Activated CD8-positive, alpha-beta memory T cell treated with anti-CD3 and anti-CD28 coated beads for 1 hour (primary cell): ENCODE results near the gene TCERG1L.
"Not testable (repeated sequence)": the region's sequence is repeated elsewhere in the genome, so short reads cannot be mapped to it uniquely, and the experiment has no call there.

Source experiments
- DNase-seq, 2 donors: peaks; one replicate each; pipeline ENCODE4 v3.0.0-alpha.2; 2020; ENCODE audit warnings: low read depth in 1 of 2; ENCODE audit errors: extremely low read depth in 1 of 2

TCERG1L gene

DNA sequence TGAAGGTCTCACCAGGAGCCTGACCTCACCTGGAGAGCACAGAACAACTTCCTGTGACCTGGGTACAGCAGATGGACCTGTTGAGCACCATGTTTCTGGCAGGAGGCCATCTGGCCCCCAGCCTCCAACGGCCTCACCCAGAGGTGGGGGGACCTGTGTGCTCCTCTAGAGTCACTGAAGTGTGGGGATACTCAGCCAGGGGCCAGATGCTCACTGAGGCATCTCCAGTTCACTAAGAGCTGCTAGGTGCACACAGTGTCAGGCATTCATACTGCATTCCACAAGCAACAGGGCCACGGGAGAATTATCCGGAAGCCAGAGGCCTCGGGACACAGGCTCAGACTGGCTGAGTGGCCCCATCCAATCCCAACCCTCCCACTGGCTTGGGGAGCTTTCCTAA lies 161.4 kb downstream of the TCERG1L start:
- DNase-seq: no peak

DNA sequence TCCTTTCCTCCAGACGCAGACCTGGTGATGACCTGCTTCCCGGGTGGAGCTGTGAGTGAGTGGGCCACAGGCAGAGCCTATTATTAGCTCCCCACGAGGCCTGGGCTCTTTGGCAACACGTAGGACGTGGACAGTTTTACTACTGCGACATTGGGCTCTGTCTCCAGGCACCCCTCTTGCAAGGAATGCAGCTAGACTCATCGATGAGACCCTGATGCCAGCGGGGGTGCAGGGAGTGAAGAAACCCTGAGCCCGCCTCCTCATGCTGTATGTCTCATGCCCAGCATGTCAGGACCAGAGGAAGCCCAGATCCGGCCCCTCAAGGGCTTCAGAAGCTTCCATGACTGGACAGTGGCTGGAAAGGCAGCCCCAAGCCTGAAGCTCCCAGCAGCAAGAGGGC lies 161.9 kb downstream of the TCERG1L start:
- DNase-seq: no peak

DNA sequence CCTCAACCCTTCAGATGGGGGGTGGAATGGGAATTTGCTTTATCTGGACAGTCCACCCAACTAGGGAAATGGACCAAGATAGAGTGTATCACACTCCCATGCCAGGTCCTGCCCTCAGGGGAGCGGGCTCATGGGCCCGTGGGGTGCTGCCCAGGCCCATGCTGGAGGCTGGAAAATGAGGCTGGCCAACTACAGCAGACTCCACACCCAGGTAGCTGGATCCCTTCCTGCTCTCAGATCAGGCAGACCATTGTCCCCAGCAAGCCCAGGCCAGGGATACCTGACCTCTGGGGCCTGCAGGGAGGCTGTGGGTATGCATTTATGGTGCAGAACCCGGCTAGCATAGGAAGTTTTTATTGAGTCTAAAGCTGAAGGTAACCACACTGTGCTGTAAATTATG lies 162.4 kb downstream of the TCERG1L start:
- no peak for DNase-seq

DNA sequence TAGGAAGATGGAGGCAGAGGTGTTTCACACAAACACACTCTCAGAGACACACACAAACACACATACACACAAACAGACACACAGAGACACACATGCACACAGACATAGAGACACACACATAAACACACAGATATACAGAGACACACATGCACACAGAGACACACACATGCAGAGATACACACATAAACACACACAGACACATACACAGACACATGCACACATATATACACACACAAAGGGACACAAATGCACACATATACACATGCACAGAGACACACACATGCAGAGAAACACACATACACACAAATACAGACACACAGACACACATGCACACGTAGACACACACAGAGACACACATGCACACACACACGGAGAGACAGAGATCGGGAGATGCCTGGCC lies 163.3 kb downstream of the TCERG1L start:
- no peak for DNase-seq

- DNase-seq: no peak
These were observed 164.1 kb downstream of the TCERG1L start for GRCh38 chr10:131147301-131147975.

DNA sequence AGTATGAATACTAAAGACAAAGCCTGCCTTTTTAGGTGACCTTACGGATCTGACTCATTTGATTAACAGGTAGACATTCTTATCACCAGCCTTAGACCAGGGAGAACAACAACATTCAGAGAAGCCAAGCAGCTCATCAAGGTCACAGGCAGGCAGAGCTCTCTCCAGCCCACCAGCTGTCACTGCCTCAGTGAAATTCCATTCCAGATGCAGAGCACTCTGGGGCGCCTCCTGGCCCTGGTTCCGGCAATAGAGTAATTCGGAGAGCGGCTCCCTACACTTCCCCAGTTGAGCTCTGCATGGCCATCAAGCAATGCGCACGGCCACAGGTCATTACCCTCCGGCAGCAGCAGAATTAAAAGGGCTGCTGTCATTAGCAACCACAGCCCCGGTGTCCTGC lies 164.7 kb downstream of the TCERG1L start:
- no peak for DNase-seq

DNA sequence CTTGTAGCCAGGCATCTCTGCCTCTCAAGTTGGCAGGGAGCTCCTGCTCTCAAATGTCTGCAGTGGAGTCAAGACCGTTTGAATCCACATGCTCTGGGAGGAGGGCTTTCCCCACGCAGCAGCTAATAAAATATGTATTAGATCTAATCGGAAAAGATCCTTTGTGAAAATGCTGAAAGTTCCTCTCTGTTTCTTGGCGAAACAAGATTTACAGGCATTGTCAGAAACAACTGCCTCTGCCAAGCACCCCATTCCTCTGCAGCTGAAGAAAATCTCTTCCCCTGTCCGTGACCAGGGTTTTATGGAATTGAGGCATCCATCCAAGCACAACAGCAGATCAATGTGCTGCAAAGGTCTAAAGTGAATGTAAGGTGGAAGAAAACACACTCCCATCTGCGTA lies 165.8 kb downstream of the TCERG1L start:
- DNase-seq: no peak

- no peak for DNase-seq
These were observed 166.7 kb downstream of the TCERG1L start for GRCh38 chr10:131144711-131145375.

- no peak for DNase-seq
These were observed 167.3 kb downstream of the TCERG1L start for GRCh38 chr10:131144196-131144595.

DNA sequence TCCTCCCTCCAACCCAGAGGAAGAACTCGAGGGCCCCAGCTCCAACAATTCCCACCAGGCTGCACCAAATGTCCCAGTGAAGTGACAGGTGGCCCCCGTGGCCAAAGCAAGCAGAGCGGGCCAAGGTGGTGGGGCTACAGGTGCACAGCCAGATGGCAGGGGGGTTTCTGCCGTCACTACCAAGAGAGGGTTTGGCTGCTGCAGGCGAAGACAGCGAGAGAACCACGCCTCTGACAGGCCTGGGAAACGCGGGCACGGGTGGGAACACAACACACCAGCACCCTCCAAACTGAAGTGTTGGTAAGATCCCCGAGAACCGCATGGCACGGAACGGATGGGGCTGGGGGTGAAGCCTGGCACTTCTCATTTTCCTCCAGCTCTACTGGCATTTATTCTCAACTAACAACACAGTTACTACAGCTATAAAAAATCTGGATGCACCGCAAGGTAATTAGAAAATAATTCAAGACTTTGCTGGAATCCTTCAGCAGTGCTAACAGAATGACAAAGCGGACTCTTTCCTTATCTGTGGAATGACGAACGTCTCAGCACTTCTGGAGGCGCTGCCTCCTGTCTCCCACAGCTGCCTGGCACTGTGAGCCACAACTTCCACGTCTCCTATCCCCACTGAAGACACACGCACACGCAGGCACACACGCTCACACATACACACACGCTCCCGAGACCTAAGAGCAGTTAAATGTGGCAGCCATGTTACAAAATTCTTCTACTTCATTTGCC lies 167.9 kb downstream of the TCERG1L start:
- no peak for DNase-seq

GRCh38 chr10:131142517-131143380 lies 168.8 kb downstream of the TCERG1L start:
- DNase-seq: no peak

DNA sequence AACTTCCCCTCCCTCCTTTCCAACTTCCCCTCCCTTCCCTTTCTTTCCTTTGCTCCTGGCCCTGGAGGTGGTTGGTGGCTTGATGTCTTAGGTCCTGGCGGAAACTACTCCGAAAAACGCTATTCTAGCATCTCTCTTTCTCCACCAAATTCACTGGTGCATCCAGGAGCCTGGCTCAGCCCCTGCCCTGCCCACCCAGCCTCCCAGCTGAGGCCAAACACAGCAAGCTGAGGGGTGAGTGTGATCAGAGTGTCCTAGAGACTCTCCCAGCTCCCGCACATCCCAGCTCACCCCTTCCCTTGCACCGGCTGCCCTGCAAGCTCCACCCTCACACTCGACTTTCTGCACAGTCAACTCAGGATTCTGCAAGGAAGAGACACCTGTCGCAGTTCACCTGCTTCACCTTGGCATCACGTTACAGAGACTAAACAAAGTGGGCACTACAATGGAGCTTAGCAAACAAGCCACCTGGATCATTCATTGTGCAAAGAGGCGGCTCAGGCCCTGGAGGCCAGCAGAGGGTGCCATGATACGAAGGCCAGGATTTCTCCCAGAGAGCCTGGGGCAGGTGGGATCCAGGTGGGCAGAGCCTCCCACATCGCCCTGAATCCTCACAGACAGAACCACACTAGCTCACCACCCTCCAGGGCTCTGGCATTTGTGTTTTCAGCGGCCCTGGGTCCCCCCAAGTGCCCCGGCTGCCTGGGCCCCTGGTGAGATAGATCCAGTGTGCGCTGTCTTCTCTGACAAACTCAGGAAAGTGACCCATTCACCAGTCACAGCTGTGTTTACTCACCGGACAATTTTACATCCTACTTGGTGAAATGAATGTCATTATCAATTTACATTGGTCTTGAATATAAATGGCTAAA lies 169.6 kb downstream of the TCERG1L start:
- DNase-seq: no peak

GRCh38 chr10:131141207-131141606 lies 170.3 kb downstream of the TCERG1L start:
- no peak for DNase-seq

DNA sequence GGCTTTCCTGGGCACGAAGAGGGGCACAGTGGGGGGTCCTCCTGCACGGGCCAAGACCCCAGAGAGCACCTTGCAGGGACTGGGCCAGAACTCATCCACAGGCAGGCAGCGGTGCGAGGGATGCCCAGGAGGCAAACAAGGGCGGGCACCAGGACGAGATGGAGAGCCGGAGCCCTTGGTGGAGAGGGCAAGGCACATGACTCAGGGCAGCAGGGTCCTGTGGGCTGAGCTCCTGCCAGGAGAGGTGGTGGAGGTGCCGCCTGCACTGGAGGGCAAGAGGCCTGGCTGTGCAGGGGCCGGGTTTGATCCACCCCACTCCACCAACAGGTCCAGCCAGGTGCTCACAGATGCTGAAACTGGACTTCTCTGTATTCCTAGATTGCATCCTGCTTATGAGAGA lies 170.9 kb downstream of the TCERG1L start:
- DNase-seq: no peak

DNA sequence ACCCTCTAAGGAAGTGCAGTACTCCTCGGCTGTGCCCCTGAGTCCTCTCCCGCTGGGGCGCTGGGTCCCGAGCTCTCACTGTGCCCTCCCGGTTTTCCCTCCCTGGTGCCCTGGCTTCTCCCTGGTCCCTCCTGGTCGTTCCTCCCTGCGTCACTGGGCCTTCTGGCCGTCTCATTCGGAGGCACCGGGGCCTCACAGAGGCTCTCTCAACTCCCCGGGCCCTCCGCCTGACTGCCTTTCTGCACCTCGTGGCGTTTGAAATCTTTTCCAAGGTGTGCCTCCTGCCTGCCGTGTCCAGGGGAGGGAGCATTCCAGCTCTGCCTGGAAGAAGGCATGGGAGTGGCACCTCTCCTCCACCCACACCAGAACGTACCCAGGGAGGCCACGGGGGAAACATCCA lies 174.3 kb downstream of the TCERG1L start:
- DNase-seq: no peak

- not testable (repeated sequence) for DNase-seq
These were observed 175.2 kb downstream of the TCERG1L start for GRCh38 chr10:131136336-131136735.

DNA sequence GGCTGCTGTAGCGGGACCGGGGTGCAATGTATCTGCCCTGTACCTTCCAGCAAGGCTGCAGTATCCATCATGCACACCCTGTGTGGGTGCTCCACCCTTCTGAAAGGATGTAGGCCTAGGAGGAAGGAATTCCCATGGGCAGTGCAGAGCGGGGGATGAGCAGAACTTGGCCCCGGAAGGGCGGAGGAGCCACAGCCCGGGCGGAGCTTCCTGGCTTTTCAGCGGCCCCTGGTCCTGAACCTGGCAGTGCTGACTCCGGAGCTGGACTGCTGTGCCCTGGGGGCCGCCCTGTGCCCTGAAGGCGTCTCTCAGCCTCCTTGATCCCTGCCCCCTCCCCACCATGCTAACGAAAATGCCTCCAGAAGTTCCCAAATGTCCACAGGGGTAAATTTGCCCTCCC lies 175.8 kb downstream of the TCERG1L start:
- DNase-seq: no peak

- DNase-seq: no peak
These were observed 176.9 kb downstream of the TCERG1L start for GRCh38 chr10:131134651-131135050.

- DNase-seq: no peak
These were observed 177.4 kb downstream of the TCERG1L start for GRCh38 chr10:131134001-131134576.

- no peak for DNase-seq
These were observed 178.8 kb downstream of the TCERG1L start for GRCh38 chr10:131132681-131133080.
